Measurements from ENCODE around the gene SLC5A8.
"Not testable (repeated sequence)": the region's sequence is repeated elsewhere in the genome, so short reads cannot be mapped to it uniquely, and the experiment has no call there.

Gene SLC5A8

GRCh38 chr12:101168001-101168400 lies 42.0 kb downstream of the SLC5A8 start:
- DNase-seq (ENCODE audit: low read depth): no peak

GRCh38 chr12:101166866-101167265 lies 43.2 kb downstream of the SLC5A8 start:
- DNase-seq (ENCODE audit: low read depth): no peak

- DNase-seq (ENCODE audit: low read depth): no peak
These were observed 44.7 kb downstream of the SLC5A8 start for GRCh38 chr12:101165319-101165718.

GRCh38 chr12:101145777-101146431 lies 64.1 kb downstream of the SLC5A8 start:
- not testable (repeated sequence) for DNase-seq (ENCODE audit: low read depth)

GRCh38 chr12:101127521-101128219 lies 82.4 kb downstream of the SLC5A8 start:
- DNase-seq (ENCODE audit: low read depth): no peak

GRCh38 chr12:101117842-101118241 lies 92.2 kb downstream of the SLC5A8 start:
- no peak for DNase-seq (ENCODE audit: low read depth)

GRCh38 chr12:101116911-101117310 lies 93.1 kb downstream of the SLC5A8 start:
- no peak for DNase-seq (ENCODE audit: low read depth)

GRCh38 chr12:101115326-101115725 lies 94.7 kb downstream of the SLC5A8 start:
- no peak for DNase-seq (ENCODE audit: low read depth)

GRCh38 chr12:101111441-101111840 lies 98.6 kb downstream of the SLC5A8 start:
- DNase-seq (ENCODE audit: low read depth): no peak

- DNase-seq (ENCODE audit: low read depth): no peak
These were observed 99.2 kb downstream of the SLC5A8 start for GRCh38 chr12:101110866-101111265.

GRCh38 chr12:101108130-101108529 lies 101.9 kb downstream of the SLC5A8 start:
- no peak for DNase-seq (ENCODE audit: low read depth)

- DNase-seq (ENCODE audit: low read depth): no peak
These were observed 102.8 kb downstream of the SLC5A8 start for GRCh38 chr12:101107032-101107763.

Data from stimulated activated CD4-positive, alpha-beta T cell treated with anti-CD3 and anti-CD28 coated beads, Interleukin-2, amount 100 ng/mL, for 4 hours (primary cell).